GM12801 (cell line): ENCODE measurements around the gene RGS3.

Experiments
- CTCF ChIP-seq: IDR thresholded peaks from one replicate; pipeline ENCODE4 v1.5.1; 2011; ENCODE audit warnings: control low read depth; ENCODE audit not compliant: insufficient read length; ENCODE audit errors: extremely low read depth

RGS3 gene

DNA sequence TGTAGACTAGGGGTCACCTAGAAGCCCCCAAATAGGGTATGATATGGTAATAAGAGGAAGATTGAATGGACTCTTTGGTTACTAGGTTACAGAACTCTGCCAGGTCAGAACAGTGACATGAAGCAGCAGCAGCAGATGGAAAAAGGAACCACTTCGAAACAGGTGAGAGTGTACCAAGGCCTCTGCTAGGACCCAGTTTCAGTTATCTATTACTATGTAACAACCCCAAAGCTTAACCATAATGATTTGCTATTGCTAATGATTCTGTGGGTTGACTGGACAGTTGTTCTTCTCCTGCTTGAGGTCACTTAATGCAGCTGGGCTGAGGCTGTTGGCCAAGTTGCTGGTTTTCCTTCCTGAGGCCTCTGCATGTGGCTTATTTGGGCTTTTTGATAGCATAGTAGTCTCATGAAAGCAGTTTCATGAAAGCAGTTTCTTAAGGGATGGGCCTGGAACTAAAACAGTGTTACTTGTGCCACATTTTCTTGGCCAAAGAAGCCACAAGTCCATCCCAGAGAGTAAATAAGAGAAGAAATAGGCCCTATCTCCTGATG is 35.4 kb upstream of the RGS3 start:
- TF ChIP-seq CTCF, result no peak

DNA sequence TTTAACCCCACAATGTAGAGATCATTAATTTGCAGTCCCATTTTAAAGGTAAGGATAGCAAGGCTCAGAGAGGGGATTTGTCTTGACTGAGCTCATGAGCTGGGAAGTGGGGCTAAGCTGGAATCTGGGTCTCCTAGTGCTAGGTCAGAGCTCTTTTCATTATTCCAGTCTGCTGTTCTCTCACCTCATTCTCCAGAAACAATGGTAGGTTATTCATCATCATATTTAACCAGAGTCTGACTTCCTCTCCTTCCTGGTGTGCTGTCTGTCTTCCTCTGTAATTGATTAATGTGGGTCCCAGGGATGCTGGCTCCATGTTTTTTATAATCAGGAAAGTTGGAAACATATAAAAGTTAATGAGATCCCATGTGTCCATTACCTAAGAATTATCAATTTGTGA is 32.3 kb upstream of the RGS3 start:
- TF ChIP-seq CTCF, result no peak

DNA sequence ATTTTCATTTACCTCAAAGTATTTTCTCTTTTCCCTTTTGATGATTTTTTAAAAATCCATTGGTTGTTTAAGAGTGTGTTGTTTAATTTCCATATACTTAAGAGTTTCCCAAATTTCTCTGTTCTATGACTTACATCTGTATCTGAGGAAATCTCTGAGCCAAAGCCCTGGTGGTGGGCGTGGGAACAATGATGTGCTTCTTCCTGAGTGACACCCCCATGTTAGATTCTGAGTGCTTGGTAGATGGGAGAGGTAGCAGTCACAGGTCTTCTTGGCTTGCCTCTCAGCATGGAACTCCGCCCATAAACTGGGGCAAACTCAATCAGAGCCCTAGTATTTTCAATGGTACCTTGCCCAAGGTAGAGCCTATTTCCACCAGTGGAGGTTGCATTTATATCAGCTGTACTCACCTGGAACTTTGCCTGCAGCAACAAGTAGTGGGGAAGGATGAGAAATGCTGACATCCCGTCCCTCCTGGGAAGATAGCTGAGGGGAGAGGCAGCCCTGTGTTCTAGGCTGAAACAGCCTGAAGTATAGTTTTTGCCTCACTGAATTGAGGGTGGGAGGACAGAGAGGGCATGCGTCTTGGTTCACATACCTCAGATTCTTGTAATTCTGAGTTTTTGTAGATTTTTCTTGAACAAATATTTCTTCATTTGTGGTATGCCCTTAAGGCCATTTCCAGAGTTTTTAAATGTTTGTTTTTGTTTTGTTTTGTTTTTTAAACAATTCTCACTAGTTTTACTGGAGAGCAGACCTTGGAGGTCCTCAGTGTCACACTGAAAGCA is 26.6 kb upstream of the RGS3 start:
- no peak for TF ChIP-seq CTCF

GRCh38 chr9:113444736-113445135 is 18.8 kb upstream of the RGS3 start:
- no peak for TF ChIP-seq CTCF

DNA sequence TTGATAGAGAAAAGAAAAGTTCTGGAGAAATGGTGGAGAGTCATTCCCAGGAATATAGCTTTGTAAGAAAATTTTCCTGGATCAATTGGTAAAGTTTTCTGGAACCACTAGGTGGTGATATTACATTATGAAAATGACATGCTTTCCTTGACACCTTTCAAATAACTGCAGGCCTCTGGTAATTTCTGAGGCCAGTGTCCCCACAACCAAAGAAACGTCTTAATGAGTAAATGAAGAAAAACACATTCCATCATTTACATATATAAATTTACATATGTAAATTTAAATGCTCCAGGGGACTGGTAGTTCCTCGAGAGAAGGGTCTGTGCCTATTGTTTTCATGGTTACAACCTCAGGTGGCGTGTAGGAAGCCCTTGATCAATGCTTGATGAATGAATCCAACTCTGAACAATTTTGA is 17.2 kb upstream of the RGS3 start:
- TF ChIP-seq CTCF, result no peak

- no peak for TF ChIP-seq CTCF
Measured at GRCh38 chr9:113449376-113449775, 14.2 kb upstream of the RGS3 start.

GRCh38 chr9:113452113-113452605 is 11.4 kb upstream of the RGS3 start:
- no peak for TF ChIP-seq CTCF
